HL-60 (cell line): ENCODE measurements around the gene YTHDF1.

Experiments used
- CTCF ChIP-seq: IDR thresholded peaks from one replicate; pipeline ENCODE4 v1.5.1; 2011; ENCODE audit warnings: low read length, control low read depth, inconsistent platforms; ENCODE audit not compliant: insufficient read depth
- POLR2AphosphoS5 ChIP-seq: IDR thresholded peaks from 2 replicates; pipeline ENCODE4 v1.6.1; 2012; ENCODE audit warnings: low read depth

GRCh38 chr20:63186528-63187316, 29.2 kb downstream of the YTHDF1 start:
- TF ChIP-seq CTCF (no peak), POLR2AphosphoS5 (no peak)
